HG03565 (cell line): Measurements from ENCODE around the gene MDM4.
A peak's percentile ranks its signal among the peaks of the same experiment; 100 is the strongest.
"Not testable (repeated sequence)": the region's sequence is repeated elsewhere in the genome, so short reads cannot be mapped to it uniquely, and the experiment has no call there.

ENCODE experiments used
- ATAC-seq: cut with Tn5 transposase; IDR thresholded peaks from one replicate; pipeline ENCODE4 v1.9.1; 2021; ENCODE audit warnings: mild to moderate bottlenecking, moderate library complexity; ENCODE audit not compliant: unreplicated experiment

Gene MDM4

GRCh38 chr1:204560002-204560401 is 43.8 kb downstream of the MDM4 start:
- ATAC-seq: not testable (repeated sequence)

- ATAC-seq: no peak
Measured at GRCh38 chr1:204560590-204561150, 44.5 kb downstream of the MDM4 start.

- no peak for ATAC-seq
Measured at GRCh38 chr1:204562075-204562990, 46.1 kb downstream of the MDM4 start.

- ATAC-seq: no peak
Measured at GRCh38 chr1:204563307-204563706, 47.1 kb downstream of the MDM4 start.

- no peak for ATAC-seq
Measured at GRCh38 chr1:204563780-204564179, 47.6 kb downstream of the MDM4 start.

- ATAC-seq: peak; percentile 63
Measured at GRCh38 chr1:204564835-204565234, 48.6 kb downstream of the MDM4 start.

GRCh38 chr1:204565617-204566582 is 49.7 kb downstream of the MDM4 start:
- no peak for ATAC-seq

- ATAC-seq: no peak
Measured at GRCh38 chr1:204566583-204566955, 50.4 kb downstream of the MDM4 start.

GRCh38 chr1:204567071-204567470 is 50.9 kb downstream of the MDM4 start:
- ATAC-seq: no peak

GRCh38 chr1:204568576-204569315 is 52.5 kb downstream of the MDM4 start:
- no peak for ATAC-seq

- no peak for ATAC-seq
Measured at GRCh38 chr1:204569478-204569877, 53.3 kb downstream of the MDM4 start.

- ATAC-seq: not testable (repeated sequence)
Measured at GRCh38 chr1:204570021-204570420, 53.8 kb downstream of the MDM4 start.

GRCh38 chr1:204571128-204571527 is 54.9 kb downstream of the MDM4 start:
- ATAC-seq: no peak

GRCh38 chr1:204571631-204572030 is 55.4 kb downstream of the MDM4 start:
- no peak for ATAC-seq

GRCh38 chr1:204572923-204573922 is 57.0 kb downstream of the MDM4 start:
- no peak for ATAC-seq

GRCh38 chr1:204574016-204574864 is 58.0 kb downstream of the MDM4 start:
- ATAC-seq: no peak

- ATAC-seq: no peak
Measured at GRCh38 chr1:204574865-204575163, 58.6 kb downstream of the MDM4 start.
